ENCODE data around the gene CCDC148. TPM values are rescaled to one million over a fixed set of nuclear protein-coding genes. Genes with fewer than 3 reads are reported as not detected.

The CCDC148 gene
- total RNA-seq, 4 donors from 2014 or later = 0.78 to 1.6 (median 1.1) TPM

GRCh38 chr2:158199928-158200650, 256.5 kb downstream of the CCDC148 start:
- no peaks in the 10 kb centered on the region for H3K27me3 ChIP-seq
- no peak for TF ChIP-seq POLR2A (IDR thresholded peaks at IDR 0.05)
- no peak for TF ChIP-seq EP300 (IDR thresholded peaks at IDR 0.05)
- TF ChIP-seq POLR2AphosphoS5 (IDR thresholded peaks at IDR 0.05) = no peak
- TF ChIP-seq CTCF (IDR thresholded peaks at IDR 0.05) = no peak
- no peak overlapping the region for H3K4me3 ChIP-seq
- WGBS, 2 donors (ENCODE audit: low coverage in 1 of 2) = 80 to 85% methylated on average over 2 of the region's 2 CpGs
- peaks cover 0 to 8% (median 0%) of the 10 kb centered on the region in 3 donors for H3K4me1 ChIP-seq
- ATAC-seq = no peak
- H3K9me3 ChIP-seq = no peaks in the 10 kb centered on the region
- no peak overlapping the region for H3K27ac ChIP-seq
- no peaks in the 10 kb centered on the region for H3K36me3 ChIP-seq

GRCh38 chr2:158197940-158198339, 258.6 kb downstream of the CCDC148 start:
- no peak for ATAC-seq
- Histone ChIP-seq H3K27ac (no peak overlapping the region), H3K36me3 (no peaks in the 10 kb centered on the region), H3K27me3 (no peaks in the 10 kb centered on the region), H3K9me3 (no peaks in the 10 kb centered on the region), H3K4me3 (no peak overlapping the region), H3K4me1 (peaks cover 0 to 8% (median 0%) of the 10 kb centered on the region in 3 donors)
- TF ChIP-seq CTCF (IDR thresholded peaks at IDR 0.05) (no peak), POLR2AphosphoS5 (IDR thresholded peaks at IDR 0.05) (no peak), POLR2A (IDR thresholded peaks at IDR 0.05) (no peak), EP300 (IDR thresholded peaks at IDR 0.05) (no peak)
- WGBS, 2 donors (ENCODE audit: low coverage in 1 of 2) = 69 to 73% methylated on average over 1 of the region's 1 CpG

GRCh38 chr2:158194229-158194628, 262.3 kb downstream of the CCDC148 start:
- Histone ChIP-seq H3K36me3 (no peaks in the 10 kb centered on the region), H3K4me3 (no peak overlapping the region), H3K9me3 (no peaks in the 10 kb centered on the region), H3K27me3 (no peaks in the 10 kb centered on the region), H3K4me1 (peaks cover 0 to 20% (median 0%) of the 10 kb centered on the region in 3 donors), H3K27ac (no peak overlapping the region)
- 87 to 94% methylated on average over 2 of the region's 2 CpGs for WGBS, 2 donors (ENCODE audit: low coverage in 1 of 2)
- no peak for TF ChIP-seq POLR2A (IDR thresholded peaks at IDR 0.05)
- no peak for TF ChIP-seq EP300 (IDR thresholded peaks at IDR 0.05)
- ATAC-seq = no peak

GRCh38 chr2:158192515-158193443, 263.8 kb downstream of the CCDC148 start:
- no peaks in the 10 kb centered on the region for H3K27me3 ChIP-seq
- H3K4me3 ChIP-seq = no peak overlapping the region
- peaks cover 0 to 20% (median 0%) of the 10 kb centered on the region in 3 donors for H3K4me1 ChIP-seq
- 68 to 83% methylated on average over 2 of the region's 2 CpGs for WGBS, 2 donors (ENCODE audit: low coverage in 1 of 2)
- TF ChIP-seq POLR2AphosphoS5 (IDR thresholded peaks at IDR 0.05) (no peak), POLR2A (IDR thresholded peaks at IDR 0.05) (no peak), EP300 (IDR thresholded peaks at IDR 0.05) (no peak), CTCF (IDR thresholded peaks at IDR 0.05) (no peak)
- H3K27ac ChIP-seq = no peak overlapping the region
- no peaks in the 10 kb centered on the region for H3K9me3 ChIP-seq
- no peak for ATAC-seq
- H3K36me3 ChIP-seq = no peaks in the 10 kb centered on the region

- peak overlapping the region; percentile 1 to 74 (median 52) for H3K27ac ChIP-seq
- WGBS, 2 donors (ENCODE audit: low coverage in 1 of 2) = 7 to 10% methylated on average over 7 of the region's 7 CpGs
- no peaks in the 10 kb centered on the region for H3K9me3 ChIP-seq
- ATAC-seq = no peak
- H3K27me3 ChIP-seq = no peaks in the 10 kb centered on the region
- peak overlapping the region; percentile 21 to 27 for H3K4me3 ChIP-seq
- peaks cover 0 to 20% (median 0%) of the 10 kb centered on the region in 3 donors for H3K4me1 ChIP-seq
- no peaks in the 10 kb centered on the region for H3K36me3 ChIP-seq
- TF ChIP-seq POLR2A (IDR thresholded peaks at IDR 0.05) (no peak), CTCF (IDR thresholded peaks at IDR 0.05) (no peak), POLR2AphosphoS5 (IDR thresholded peaks at IDR 0.05) (no peak), EP300 (IDR thresholded peaks at IDR 0.05) (no peak)
Observed at GRCh38 chr2:158191076-158191895, 265.3 kb downstream of the CCDC148 start.
